ENCODE measurements around the gene USP25.

USP25 gene

GRCh38 chr21:15755125-15755524 lies 25.3 kb downstream of the USP25 start:
- no peaks in the 10 kb centered on the region for H3K27me3 ChIP-seq (ENCODE audit: insufficient read depth, poor library complexity, severe bottlenecking)
- no peak overlapping the region for H3K4me3 ChIP-seq (replicated peaks; ENCODE audit: insufficient read depth, low read length)
- TF ChIP-seq SPI1 (IDR thresholded peaks at IDR 0.05; ENCODE audit: borderline replicate concordance, low read depth), result no peak
- no peak for TF ChIP-seq CTCF (IDR thresholded peaks at IDR 0.05; ENCODE audit: insufficient read depth, low read length)
- no peak for TF ChIP-seq POLR2AphosphoS5 (IDR thresholded peaks at IDR 0.05; ENCODE audit: low read depth)
- no peak for TF ChIP-seq REST (IDR thresholded peaks at IDR 0.05; ENCODE audit: insufficient replicate concordance, low read depth)
- no peak for TF ChIP-seq GABPA (IDR thresholded peaks at IDR 0.05; ENCODE audit: low read depth)
- H3K27ac ChIP-seq (replicated peaks), result no peak overlapping the region
- no peak for DNase-seq (ENCODE audit: low read depth in 1 of 2, low spot score in 1 of 2)

- no peak for DNase-seq (ENCODE audit: low read depth in 1 of 2, low spot score in 1 of 2)
- TF ChIP-seq POLR2AphosphoS5 (IDR thresholded peaks at IDR 0.05; ENCODE audit: low read depth) (no peak), REST (IDR thresholded peaks at IDR 0.05; ENCODE audit: insufficient replicate concordance, low read depth) (no peak), GABPA (IDR thresholded peaks at IDR 0.05; ENCODE audit: low read depth) (no peak), SPI1 (IDR thresholded peaks at IDR 0.05; ENCODE audit: borderline replicate concordance, low read depth) (no peak), CTCF (IDR thresholded peaks at IDR 0.05; ENCODE audit: insufficient read depth, low read length) (no peak)
- no peaks in the 10 kb centered on the region for H3K27me3 ChIP-seq (ENCODE audit: insufficient read depth, poor library complexity, severe bottlenecking)
- no peak overlapping the region for H3K27ac ChIP-seq (replicated peaks)
- H3K4me3 ChIP-seq (replicated peaks; ENCODE audit: insufficient read depth, low read length), result no peak overlapping the region
Measured at GRCh38 chr21:15759469-15759868, 29.7 kb downstream of the USP25 start.

GRCh38 chr21:15761507-15762100 lies 31.8 kb downstream of the USP25 start:
- H3K27me3 ChIP-seq (ENCODE audit: insufficient read depth, poor library complexity, severe bottlenecking), result no peaks in the 10 kb centered on the region
- H3K27ac ChIP-seq (replicated peaks), result no peak overlapping the region
- no peak for DNase-seq (ENCODE audit: low read depth in 1 of 2, low spot score in 1 of 2)
- H3K4me3 ChIP-seq (replicated peaks; ENCODE audit: insufficient read depth, low read length), result no peak overlapping the region
- TF ChIP-seq POLR2AphosphoS5 (IDR thresholded peaks at IDR 0.05; ENCODE audit: low read depth) (no peak), REST (IDR thresholded peaks at IDR 0.05; ENCODE audit: insufficient replicate concordance, low read depth) (no peak), SPI1 (IDR thresholded peaks at IDR 0.05; ENCODE audit: borderline replicate concordance, low read depth) (no peak), CTCF (IDR thresholded peaks at IDR 0.05; ENCODE audit: insufficient read depth, low read length) (no peak), GABPA (IDR thresholded peaks at IDR 0.05; ENCODE audit: low read depth) (no peak)
